ENCODE results near the gene MUC5B.

DNA sequence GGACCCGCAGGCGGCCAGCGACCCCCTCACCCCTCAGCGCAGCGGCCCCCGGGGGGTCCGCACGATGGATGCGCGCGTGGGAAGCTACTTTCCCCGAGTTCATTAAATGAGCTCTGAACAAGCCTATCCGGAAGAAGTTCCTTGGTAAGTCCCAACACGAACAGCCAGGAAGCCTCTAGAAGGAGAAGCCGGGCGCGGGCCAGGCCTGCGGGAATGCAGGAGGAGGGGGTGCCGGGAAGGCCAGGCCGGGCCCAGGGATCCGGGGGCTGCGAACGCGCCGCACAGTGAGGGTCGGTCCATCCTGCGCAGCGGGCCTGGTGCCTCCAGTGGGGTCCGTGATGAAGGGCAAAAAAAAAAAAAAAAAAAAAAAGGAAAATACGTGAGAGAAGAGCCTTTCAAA, 49.7 kb downstream of the MUC5B start:
- no peak for TF ChIP-seq GABPA (IDR thresholded peaks at IDR 0.05; ENCODE audit: low read depth)
- TF ChIP-seq, protein P1, sequence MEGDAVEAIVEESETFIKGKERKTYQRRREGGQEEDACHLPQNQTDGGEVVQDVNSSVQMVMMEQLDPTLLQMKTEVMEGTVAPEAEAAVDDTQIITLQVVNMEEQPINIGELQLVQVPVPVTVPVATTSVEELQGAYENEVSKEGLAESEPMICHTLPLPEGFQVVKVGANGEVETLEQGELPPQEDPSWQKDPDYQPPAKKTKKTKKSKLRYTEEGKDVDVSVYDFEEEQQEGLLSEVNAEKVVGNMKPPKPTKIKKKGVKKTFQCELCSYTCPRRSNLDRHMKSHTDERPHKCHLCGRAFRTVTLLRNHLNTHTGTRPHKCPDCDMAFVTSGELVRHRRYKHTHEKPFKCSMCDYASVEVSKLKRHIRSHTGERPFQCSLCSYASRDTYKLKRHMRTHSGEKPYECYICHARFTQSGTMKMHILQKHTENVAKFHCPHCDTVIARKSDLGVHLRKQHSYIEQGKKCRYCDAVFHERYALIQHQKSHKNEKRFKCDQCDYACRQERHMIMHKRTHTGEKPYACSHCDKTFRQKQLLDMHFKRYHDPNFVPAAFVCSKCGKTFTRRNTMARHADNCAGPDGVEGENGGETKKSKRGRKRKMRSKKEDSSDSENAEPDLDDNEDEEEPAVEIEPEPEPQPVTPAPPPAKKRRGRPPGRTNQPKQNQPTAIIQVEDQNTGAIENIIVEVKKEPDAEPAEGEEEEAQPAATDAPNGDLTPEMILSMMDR (IDR thresholded peaks at IDR 0.05; ENCODE audit: insufficient read depth, low read length) = no peak
- no peak for TF ChIP-seq POLR2AphosphoS5 (IDR thresholded peaks at IDR 0.05; ENCODE audit: low read depth)
